Amygdala (tissue), 56 donors: Measurements from ENCODE around the gene LIPC.

Experiments used
- DNase-seq, 56 donors: peaks; one replicate each; lab custom pipeline; 2025; lab: John Stamatoyannopoulos, UW

LIPC gene

DNA sequence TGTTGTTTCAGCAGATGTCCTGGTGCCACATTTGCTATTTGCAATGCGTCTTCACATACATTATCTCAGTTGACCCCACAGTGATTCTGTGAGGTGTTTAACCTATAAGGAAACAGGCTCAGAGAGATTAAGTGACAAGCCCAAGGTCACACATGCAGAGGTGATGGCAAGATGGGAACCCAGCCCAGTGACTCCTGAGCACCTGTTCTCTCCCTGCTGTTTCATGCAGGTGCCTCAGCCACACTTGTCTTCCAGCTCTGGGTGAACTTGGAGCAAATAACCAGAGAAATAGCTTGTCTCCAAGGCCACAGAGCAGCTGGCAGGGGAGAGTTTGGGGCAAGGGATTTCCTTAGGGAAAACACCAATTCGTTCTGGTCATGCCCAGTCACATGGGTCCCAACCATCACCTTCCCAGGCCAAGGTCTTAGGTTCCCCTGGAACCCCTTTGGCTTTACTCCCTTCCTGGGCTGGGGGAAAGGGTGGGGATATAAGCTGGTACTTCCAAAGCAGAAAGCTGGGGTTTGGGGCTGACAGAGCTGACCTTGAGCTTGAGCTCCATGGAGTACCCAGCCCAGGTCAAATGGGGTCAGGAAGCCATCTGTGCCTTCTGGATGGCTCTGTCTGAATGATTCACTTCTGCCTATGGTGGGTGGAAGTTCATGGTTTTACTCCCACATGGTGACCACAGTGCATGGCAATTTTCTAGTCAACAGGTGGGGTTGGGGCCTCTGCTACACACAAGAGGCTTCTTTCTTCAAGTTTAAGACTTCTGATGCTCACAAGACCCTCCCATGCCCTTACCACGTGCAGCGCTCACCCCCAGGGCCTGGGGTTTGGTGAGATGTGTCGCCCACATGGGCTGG is 22.4 kb downstream of the LIPC start:
- DNase-seq: no peak

DNA sequence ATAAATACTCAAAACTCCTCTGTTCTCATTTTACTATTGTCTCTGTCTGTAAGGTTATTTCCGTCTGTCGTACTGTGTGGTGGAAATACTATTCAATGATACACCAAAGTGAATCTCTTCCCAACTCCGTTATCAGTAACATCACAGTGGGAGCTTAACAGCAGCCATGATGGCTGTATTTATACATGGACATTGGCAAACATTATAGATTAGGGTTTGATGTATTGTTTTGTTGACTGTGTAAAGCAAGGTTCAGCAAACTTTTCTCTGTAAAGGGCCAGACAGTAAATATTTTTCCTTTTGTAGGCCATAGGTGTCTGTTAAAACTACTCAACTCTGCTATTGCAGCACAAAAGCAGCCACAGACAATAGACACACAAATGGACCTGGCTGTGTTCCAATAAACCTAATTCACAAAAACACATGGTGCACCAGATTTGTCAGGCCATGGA is 23.2 kb downstream of the LIPC start:
- no peak for DNase-seq

DNA sequence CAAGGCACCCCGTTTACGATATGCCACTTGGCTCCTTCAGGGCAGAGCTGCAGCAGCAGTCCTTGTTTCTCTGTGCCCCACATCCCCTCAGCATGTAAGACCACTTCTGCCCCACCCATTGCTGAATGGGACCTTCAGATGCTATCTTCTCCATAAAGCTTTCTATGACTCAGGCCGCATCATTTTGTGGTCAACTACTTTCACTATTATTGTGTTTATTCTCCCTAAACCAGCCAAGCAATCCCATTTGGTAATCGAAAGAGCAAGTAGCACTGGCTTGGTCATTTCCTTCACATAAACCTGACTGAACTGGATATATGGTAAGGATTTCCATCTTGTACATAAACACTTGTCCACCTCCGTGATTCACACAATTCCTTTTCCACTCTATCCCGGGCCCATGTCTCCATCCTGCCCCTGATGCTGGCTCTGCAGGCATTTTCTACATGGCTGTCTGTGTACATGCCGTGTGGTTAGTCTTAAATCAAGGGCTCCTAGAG is 25.7 kb downstream of the LIPC start:
- no peak for DNase-seq

DNA sequence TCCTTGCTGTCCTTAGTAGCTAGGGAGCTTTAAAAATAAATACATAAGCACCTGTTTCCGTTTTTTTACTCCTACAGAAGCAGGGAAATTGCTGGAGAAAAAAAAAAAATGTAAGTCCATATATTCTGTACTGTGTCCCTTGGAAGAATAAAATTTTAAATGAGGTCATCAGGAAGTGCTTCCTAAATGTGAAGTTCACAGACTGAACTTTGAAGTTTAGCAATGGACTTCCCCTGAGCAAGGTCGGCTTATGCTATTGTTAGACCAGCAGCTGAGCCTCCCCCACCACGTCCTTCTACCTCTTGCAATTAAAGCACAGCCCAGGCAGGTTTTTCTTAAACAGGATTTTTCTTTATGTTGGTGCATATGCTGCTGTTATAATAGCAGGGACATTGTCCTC is 26.3 kb downstream of the LIPC start:
- no peak for DNase-seq

DNA sequence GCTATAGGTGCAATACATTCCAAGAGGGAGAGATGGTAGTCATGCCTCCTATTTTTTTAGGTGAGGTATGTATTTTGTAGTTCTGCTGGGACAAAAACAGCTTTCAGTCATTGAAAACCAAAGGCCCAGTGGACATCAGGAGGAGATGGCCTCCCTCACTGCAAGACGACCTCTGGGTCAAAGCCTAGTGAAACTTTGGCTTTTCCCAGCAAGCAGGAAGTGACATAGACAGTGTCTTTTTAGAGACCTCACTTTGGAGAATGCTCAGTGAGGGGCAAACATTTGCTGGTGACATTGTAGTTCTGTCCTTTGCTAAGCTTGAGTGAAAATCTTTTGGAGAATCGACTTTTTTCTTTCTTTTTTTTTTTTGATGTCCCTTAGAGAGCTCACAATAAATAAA is 27.3 kb downstream of the LIPC start:
- no peak for DNase-seq

DNA sequence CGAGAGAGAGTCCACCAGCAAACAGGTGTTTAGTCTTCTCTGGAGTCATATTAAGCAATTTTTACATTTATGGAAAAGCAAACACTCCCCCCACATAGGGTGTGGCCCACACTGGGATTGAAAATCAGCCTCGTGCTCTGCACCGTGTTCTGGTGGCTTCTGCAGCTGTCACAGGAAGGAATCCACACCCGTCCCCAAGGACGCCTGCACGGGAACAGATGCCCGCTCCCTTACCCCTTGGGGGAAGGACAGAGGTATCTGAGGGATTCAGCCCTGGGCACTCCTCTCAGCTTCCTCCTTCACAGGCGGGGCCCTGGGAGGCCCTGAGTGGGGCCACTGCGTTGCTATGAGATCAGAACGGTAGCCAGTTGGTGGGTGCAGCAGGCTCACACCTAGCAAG is 27.8 kb downstream of the LIPC start:
- DNase-seq: no peak

GRCh38 chr15:58460116-58460790 is 28.5 kb downstream of the LIPC start:
- no peak for DNase-seq

- DNase-seq: no peak
These were observed 29.1 kb downstream of the LIPC start for GRCh38 chr15:58460872-58461271.

GRCh38 chr15:58462547-58462946 is 30.8 kb downstream of the LIPC start:
- no peak for DNase-seq

DNA sequence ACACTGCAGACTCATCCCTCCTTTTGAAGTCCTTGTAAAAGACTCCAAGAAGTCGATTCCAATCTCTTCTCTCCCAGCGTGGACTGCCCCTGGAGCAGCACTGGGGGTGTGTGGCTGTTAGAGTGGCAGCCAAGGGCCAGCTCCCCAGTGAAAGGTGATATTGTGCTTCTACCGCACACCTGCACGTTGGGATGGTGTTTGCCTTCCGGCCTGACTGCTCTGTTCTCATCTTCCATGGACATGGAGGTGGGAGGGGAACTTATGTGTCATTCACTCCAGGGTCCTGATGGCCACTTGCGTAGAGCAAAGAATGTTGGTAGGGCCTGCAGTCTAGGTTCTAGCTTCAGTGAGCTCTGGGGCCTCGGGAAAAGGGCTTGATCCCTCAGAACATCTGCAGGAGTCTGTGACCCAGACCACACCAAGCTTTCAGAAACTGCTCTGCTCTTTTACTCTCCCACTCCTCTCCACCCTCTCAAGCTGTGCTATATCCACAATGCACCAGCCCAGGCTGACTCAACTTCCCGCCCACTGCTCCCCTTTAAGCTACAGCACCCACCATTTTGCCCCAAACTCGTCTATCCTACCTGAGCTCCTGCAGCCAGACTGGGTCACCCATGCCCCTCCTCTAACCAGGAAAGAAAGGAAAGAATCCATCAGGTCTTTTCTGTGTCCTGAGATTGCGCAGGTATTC is 31.3 kb downstream of the LIPC start:
- DNase-seq: no peak

DNA sequence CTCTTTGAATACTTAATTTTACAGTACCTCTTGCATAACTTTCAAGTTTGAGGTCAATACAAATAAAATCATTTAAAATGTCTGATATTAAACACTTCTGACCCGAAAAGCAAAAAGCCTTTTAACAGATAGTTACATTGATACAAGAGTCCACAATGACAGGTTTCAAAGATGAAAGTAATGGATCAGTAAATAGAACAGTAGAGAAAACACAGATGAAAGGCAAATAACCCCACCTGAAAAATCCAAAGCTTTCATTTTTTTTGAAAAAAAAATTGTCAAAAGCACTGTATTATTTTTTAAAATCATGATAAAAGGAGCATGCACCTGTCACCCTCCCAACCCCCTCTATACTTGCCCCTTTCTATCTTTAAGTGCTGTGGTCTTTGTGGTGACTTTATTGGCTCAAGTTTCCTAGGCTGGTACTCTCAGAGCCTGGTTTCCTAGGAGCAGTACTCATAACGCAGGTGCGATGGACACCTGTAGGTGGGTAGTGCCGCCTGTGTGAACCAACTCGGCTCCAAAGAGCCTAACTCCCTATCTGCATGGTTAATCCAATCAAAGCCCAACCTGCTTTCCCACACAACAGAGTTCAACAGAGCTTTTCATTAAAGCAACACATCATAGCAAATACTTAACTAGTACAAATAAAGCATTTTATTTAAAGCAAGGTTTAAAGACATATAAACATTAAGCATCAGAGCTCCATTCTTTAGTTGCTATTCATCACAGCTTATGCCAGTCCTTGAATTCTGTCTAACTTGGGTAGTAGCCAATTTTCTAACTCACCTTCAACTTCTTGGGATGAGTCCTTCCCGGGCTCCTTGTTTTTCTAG is 32.2 kb downstream of the LIPC start:
- no peak for DNase-seq

DNA sequence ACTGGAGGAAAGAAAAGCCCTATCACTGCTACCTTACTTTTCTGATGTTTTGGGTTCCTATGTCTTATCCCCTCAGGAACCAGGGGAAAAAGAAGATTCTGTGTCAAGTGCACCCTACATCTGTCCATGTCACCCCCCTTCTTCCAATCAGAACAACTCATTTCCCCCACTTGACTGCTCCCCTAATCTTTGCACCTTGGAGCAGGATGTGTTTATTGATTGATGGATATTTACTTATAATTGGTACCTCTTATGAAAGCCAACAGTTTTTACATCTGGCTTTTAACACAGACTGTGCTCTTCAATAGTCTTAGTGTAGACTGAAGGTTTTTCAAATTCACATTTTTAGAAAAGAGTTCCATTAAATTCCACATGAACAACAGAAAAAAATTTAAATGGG is 33.3 kb downstream of the LIPC start:
- no peak for DNase-seq

GRCh38 chr15:58465866-58466517 is 34.2 kb downstream of the LIPC start:
- DNase-seq: no peak

- no peak for DNase-seq
These were observed 34.8 kb downstream of the LIPC start for GRCh38 chr15:58466566-58466965.

DNA sequence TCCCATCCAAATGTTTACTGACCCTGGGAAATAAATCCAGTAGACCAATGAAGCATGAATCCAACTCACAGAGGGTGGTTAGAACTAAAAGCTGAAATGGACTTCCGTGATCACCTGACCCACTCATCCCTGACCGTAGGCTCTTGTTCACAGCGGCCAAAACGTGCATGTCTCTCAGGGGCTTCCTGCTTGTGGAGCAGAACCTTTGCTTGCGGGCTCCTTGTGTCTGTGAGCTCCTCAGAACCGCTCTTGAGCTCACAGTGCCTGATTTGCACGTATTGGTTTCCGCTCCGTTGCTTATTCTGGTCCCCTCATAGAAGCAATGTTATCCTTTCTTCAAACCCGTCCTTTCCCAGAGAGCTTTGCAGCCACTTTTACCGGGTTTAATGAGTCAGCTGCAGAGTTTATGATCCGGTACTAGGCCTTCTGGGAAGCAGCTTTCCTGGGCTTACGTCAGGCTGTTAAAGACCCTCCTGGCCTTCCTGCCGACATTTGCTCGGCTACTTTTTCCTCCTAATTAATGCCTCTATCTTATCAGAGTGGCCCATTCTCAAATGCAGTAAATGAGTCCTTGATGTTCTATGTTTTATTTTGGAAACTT is 35.4 kb downstream of the LIPC start:
- DNase-seq: no peak

DNA sequence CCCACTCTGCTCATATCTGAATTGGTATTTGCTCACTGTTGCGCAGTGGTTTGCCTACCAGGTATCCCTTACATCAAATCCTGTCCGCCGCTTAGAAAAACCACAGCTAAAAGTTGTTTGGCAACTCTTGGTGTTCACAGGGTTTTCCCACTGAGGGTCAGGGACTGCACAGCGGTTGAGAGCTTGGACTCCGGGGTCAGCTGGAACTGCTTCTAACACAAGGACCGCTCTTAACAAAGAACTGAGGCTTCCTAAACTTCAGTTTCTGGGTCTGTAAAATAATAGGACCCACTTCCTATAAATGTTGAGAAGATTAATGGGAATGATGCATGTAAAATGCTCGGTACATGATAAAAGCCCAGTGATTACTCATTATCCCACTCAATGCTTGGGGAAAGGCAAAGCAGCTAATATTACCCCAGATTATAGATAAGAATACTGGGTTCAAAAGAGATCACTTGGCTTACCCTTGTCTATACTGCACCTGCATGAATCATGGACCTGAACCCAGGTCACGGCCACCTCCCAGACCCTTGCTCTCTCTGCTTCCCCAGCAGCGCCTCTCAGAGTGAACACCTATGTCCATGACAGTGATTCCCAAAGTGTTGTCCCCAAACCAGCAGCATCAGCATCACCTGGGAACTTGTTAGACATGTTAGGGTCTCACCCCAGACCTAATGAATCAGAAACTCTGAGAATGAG is 36.1 kb downstream of the LIPC start:
- no peak for DNase-seq

DNA sequence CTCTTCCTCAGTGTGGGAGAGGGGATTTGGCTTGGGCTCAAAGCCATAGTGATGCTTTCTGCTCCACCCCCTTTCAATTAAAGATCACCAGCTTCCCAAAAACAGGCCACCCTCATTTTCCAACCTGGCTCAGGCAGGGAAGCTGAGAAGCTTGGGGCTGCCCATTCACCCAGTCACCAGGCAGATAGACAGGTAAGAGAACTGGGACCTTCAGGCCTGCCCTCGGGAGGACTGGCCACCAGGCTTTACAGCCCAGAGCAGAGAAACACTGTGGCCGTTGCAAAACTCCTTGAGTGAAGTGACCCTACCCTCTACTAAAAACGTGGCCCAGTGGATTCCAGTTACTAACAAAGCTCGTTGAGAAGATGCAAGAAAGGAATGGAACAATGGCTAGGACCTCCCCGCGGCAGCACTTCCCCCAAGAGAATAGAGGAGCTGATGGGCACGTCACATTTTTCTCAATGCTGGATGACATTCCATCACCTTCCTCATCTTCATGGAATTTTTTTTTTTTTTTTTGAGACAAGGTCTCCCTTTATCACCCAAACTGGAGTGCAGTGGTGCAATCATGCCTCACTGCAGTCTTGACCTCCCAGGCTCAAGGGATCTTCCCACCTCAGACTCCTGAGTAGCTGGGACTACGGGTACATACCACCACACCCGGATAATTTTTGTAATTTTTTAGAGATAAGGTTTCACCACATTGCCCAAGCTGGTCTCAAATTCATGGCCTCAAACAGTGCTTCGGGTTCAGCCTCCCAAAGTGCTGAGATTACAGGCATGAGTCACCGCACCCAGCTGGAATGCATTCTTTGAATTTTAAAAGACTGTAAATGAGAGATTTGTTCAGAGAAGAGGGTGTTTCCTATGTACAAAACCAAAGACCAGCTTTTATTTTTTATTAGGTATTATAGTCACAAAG is 37.9 kb downstream of the LIPC start:
- no peak for DNase-seq

- DNase-seq: no peak
These were observed 39.6 kb downstream of the LIPC start for GRCh38 chr15:58471348-58471747.
